ENCODE results near the gene EPHX1.

GRCh38 chr1:225842788-225843425 lies 33.0 kb downstream of the EPHX1 start:
- no peak for TF ChIP-seq CTCF (IDR thresholded peaks at IDR 0.05)
- TF ChIP-seq POLR2AphosphoS5 (IDR thresholded peaks at IDR 0.05; ENCODE audit: insufficient read depth in 1 of 2, low read depth in 1 of 2) = no peak
- TF ChIP-seq POLR2A (IDR thresholded peaks at IDR 0.05) = no peak

All from vagina (tissue), 2 donors.